Testis (tissue), 3 donors: ENCODE results near the gene ACER3. TPM values are rescaled to one million over a fixed set of nuclear protein-coding genes. Genes with fewer than 3 reads are reported as not detected.

Source experiments
- DNase-seq: peaks from one replicate; pipeline ENCODE4 v3.0.0-alpha.2; 2019
- H3K27ac ChIP-seq, 2 donors: fragments of 200-600 bp; sonication (generic); one replicate each; pipeline ENCODE4 v1.5.1; 2019
- H3K27me3 ChIP-seq: fragments of 200-600 bp; sonication (generic); one replicate; pipeline ENCODE4 v1.5.1; 2019
- H3K36me3 ChIP-seq: fragments of 200-600 bp; sonication (generic); one replicate; pipeline ENCODE4 v1.5.1; 2017; ENCODE audit warnings: low read depth; ENCODE audit errors: missing control alignments
- H3K4me1 ChIP-seq: fragments of 200-600 bp; sonication (generic); one replicate; pipeline ENCODE4 v1.5.1; 2019
- H3K4me3 ChIP-seq, 2 donors: fragments of 200-600 bp; sonication (generic); one replicate each; pipeline ENCODE4 v1.5.1; 2017 to 2019
- H3K9me3 ChIP-seq: fragments of 200-600 bp; sonication (generic); one replicate; pipeline ENCODE4 v1.5.1; 2017
- CTCF ChIP-seq, 3 experiments: fragments of 450-650 bp in 2 of 3; fragments of 200-600 bp in 1 of 3; sonication (generic) in 1 of 3; IDR thresholded peaks; one replicate each; pipeline ENCODE4 v1.5.1; 2016 to 2019; ENCODE audit warnings: antibody characterized with exemption in 3 of 3, mild to moderate bottlenecking in 2 of 3, moderate library complexity in 1 of 3
- POLR2A ChIP-seq: fragments of 450-650 bp; IDR thresholded peaks from one replicate; pipeline ENCODE4 v1.6.1; 2017; ENCODE audit warnings: antibody characterized with exemption, mild to moderate bottlenecking, moderate library complexity
- WGBS, 2 donors: methylation state at CpG; one replicate each; pipeline ENCODE4 v1.1.5; 2018; 5-methylcytosine and 5-hydroxymethylcytosine counted together
- intact Hi-C: fragments of 100-400 bp; cut with DNase I; formaldehyde crosslinking; loops from one replicate; pipeline ENCODE4 v1.15.1; 2023; ENCODE audit warnings: low total_unique reads
- polyA plus RNA-seq: library from polyadenylated mRNA; stranded (reverse); fragments of 350-450 nt; fragmentation: Illumina TruSeq; extraction: RNeasy Lipid Tissue Mini Kit (QIAGEN cat#74804); gene quantifications from one replicate; pipeline ENCODE4 v1.2.3, GENCODE V29; 2014; ENCODE audit warnings: low read depth, low replicate concordance; ENCODE audit not compliant: insufficient read depth
- total RNA-seq, 2 donors: library from RNA; depleted of rRNA; stranded (reverse); fragments of >200 nt; gene quantifications; one replicate each; pipeline ENCODE4 v1.2.3, GENCODE V29; 2016

The ACER3 gene
- total and polyA plus RNA-seq, 3 donors from 2014 or later: 14.6 to 34.8 (median 23.7) TPM

GRCh38 chr11:76916712-76917111, 56.0 kb downstream of the ACER3 start:
- no peak overlapping the region for H3K4me3 ChIP-seq
- no peaks in the 10 kb centered on the region for H3K27me3 ChIP-seq
- intact Hi-C loops: loop anchor here (10.0 kb wide), 1 partner anchor 112 kb away; no protein-coding TSS in a partner anchor
- TF ChIP-seq CTCF (IDR thresholded peaks at IDR 0.05) (no peak), POLR2A (no peak)
- H3K4me1 ChIP-seq: no peaks in the 10 kb centered on the region
- H3K27ac ChIP-seq: no peak overlapping the region
- DNase-seq: no peak
- no peaks in the 10 kb centered on the region for H3K9me3 ChIP-seq
- WGBS, 2 donors: 79 to 88% methylated on average over 1 of the region's 1 CpG
- no peaks in the 10 kb centered on the region for H3K36me3 ChIP-seq

- no peak overlapping the region for H3K27ac ChIP-seq
Observed at GRCh38 chr11:76918941-76919386, 58.2 kb downstream of the ACER3 start.

GRCh38 chr11:76919467-76919866, 58.7 kb downstream of the ACER3 start:
- no peak for DNase-seq
- no peak overlapping the region for H3K4me3 ChIP-seq
- WGBS, 2 donors: 72 to 75% methylated on average over 1 of the region's 1 CpG
- H3K36me3 ChIP-seq: no peaks in the 10 kb centered on the region
- no peak overlapping the region for H3K27ac ChIP-seq
- H3K4me1 ChIP-seq: no peaks in the 10 kb centered on the region
- no peaks in the 10 kb centered on the region for H3K27me3 ChIP-seq
- TF ChIP-seq CTCF (IDR thresholded peaks at IDR 0.05) (no peak), POLR2A (no peak)
- H3K9me3 ChIP-seq: no peaks in the 10 kb centered on the region
- intact Hi-C loops: loop anchor here (10.0 kb wide), 1 partner anchor 115 kb away; no protein-coding TSS in a partner anchor

More at GRCh38 chr11:76918941-76919386, 58.2 kb downstream of the ACER3 start:
- no peaks in the 10 kb centered on the region for H3K9me3 ChIP-seq
- intact Hi-C loops: loop anchor here (10.0 kb wide), 1 partner anchor 114 kb away; no protein-coding TSS in a partner anchor
- 33 to 34% methylated on average over 3 of the region's 3 CpGs for WGBS, 2 donors
- no peaks in the 10 kb centered on the region for H3K27me3 ChIP-seq
- DNase-seq: no peak
- H3K4me3 ChIP-seq: no peak overlapping the region
- H3K4me1 ChIP-seq: no peaks in the 10 kb centered on the region
- TF ChIP-seq POLR2A (no peak), CTCF (IDR thresholded peaks at IDR 0.05) (peak; percentile 55 to 75 (median 56))
- H3K36me3 ChIP-seq: no peaks in the 10 kb centered on the region

GRCh38 chr11:76919887-76920746, 59.4 kb downstream of the ACER3 start:
- peak; percentile 88 for DNase-seq
- H3K4me3 ChIP-seq: no peak overlapping the region
- H3K27me3 ChIP-seq: no peaks in the 10 kb centered on the region
- no peaks in the 10 kb centered on the region for H3K9me3 ChIP-seq
- TF ChIP-seq POLR2A (no peak), CTCF (IDR thresholded peaks at IDR 0.05) (peak; percentile 74 to 94 (median 80))
- H3K4me1 ChIP-seq: no peaks in the 10 kb centered on the region
- no peak overlapping the region for H3K27ac ChIP-seq
- no peaks in the 10 kb centered on the region for H3K36me3 ChIP-seq
- intact Hi-C loops: loop anchor here (10.0 kb wide), 1 partner anchor 115 kb away; no protein-coding TSS in a partner anchor
- WGBS, 2 donors: 33 to 36% methylated on average over 7 of the region's 7 CpGs
